Measurements from ENCODE around the gene IPP.

Gene IPP

GRCh38 chr1:45687014-45687753 lies 63.3 kb downstream of the IPP start:
- H2BK5ac ChIP-seq (ENCODE audit: low read depth, low read length, poor library complexity), result peak overlapping the region; percentile 94
- H2AFZ ChIP-seq (ENCODE audit: insufficient read depth, low read length, poor library complexity), result peak overlapping the region; percentile 77
- H4K12ac ChIP-seq (ENCODE audit: low read depth, low read length), result peak overlapping the region; percentile 86
- peak overlapping the region; percentile 92 for H2BK120ac ChIP-seq (ENCODE audit: insufficient read depth, low read length, poor library complexity)
- peak; percentile 99 for DNase-seq
- peaks cover 18% of the 10 kb centered on the region for H3K79me2 ChIP-seq (ENCODE audit: control insufficient read depth, insufficient read depth, low read length, poor library complexity)
- H2AK5ac ChIP-seq (ENCODE audit: low read length), result peak overlapping the region; percentile 75
- H3K4ac ChIP-seq (ENCODE audit: low read depth, low read length), result peak overlapping the region; percentile 96
- peaks cover 2 to 10% of the 10 kb centered on the region in 2 experiments for H3K4me1 ChIP-seq (ENCODE audit: control insufficient read depth in 1 of 2, insufficient read depth in 2 of 2, low read length in 2 of 2)
- peak overlapping the region; percentile 93 for H3K18ac ChIP-seq (ENCODE audit: low read length)
- no CpG with 5 or more reads among the region's 44 CpGs for WGBS (ENCODE audit: extremely low coverage, insufficient coverage, insufficient read length)
- no peaks in the 10 kb centered on the region for H3K9me3 ChIP-seq (ENCODE audit: insufficient read depth, low read depth, low read length)
- H3K4me3 ChIP-seq (ENCODE audit: low read depth, low read length), result peak overlapping the region; percentile 83
- H3K79me1 ChIP-seq (ENCODE audit: low read length), result peaks cover 14% of the 10 kb centered on the region
- H2BK12ac ChIP-seq (ENCODE audit: low read length), result no peak overlapping the region
- peak overlapping the region; percentile 90 for H3K27ac ChIP-seq (ENCODE audit: low read depth, low read length)
- H3K4me2 ChIP-seq (ENCODE audit: low read length), result peak overlapping the region; percentile 84
- no peak overlapping the region for H3K23ac ChIP-seq (ENCODE audit: low read length)
- H3K27me3 ChIP-seq (ENCODE audit: insufficient read depth, low read length), result no peaks in the 10 kb centered on the region
- H3K9ac ChIP-seq (ENCODE audit: low read length), result peak overlapping the region; percentile 80
- peak overlapping the region; percentile 94 for H3K14ac ChIP-seq (ENCODE audit: low read length)
- peaks cover 6 to 10% of the 10 kb centered on the region in 2 experiments for H3K36me3 ChIP-seq (ENCODE audit: control insufficient read depth in 1 of 2, insufficient read depth in 2 of 2, low read length in 2 of 2)
- peak overlapping the region; percentile 96 for H4K91ac ChIP-seq (ENCODE audit: low read depth, low read length)
- H4K8ac ChIP-seq (ENCODE audit: low read depth, low read length), result peak overlapping the region; percentile 95

GRCh38 chr1:45686288-45687013 lies 64.0 kb downstream of the IPP start, which contains the start of gene GPBP1L1:
Gene GPBP1L1, minus strand, starts transcription at chr1:45686533. Its CDS starts 27,446 bp downstream, at chr1:45659087.
- Histone ChIP-seq H3K4me3 (ENCODE audit: low read depth, low read length) (peak within 1 kb of the TSS; percentile 99), H3K4me2 (ENCODE audit: low read length) (peak within 1 kb of the TSS; percentile 84), H2BK12ac (ENCODE audit: low read length) (no peak within 1 kb of the TSS), H2BK120ac (ENCODE audit: insufficient read depth, low read length, poor library complexity) (peak within 1 kb of the TSS; percentile 92), H3K79me2 (ENCODE audit: control insufficient read depth, insufficient read depth, low read length, poor library complexity) (peaks cover 18% of the 10 kb centered on the region), H4K91ac (ENCODE audit: low read depth, low read length) (peak within 1 kb of the TSS; percentile 96), H2AFZ (ENCODE audit: insufficient read depth, low read length, poor library complexity) (peak within 1 kb of the TSS; percentile 87), H3K36me3 (ENCODE audit: control insufficient read depth in 1 of 2, insufficient read depth in 2 of 2, low read length in 2 of 2) (peaks cover 4 to 8% of the 10 kb centered on the region in 2 experiments), H3K9ac (ENCODE audit: low read length) (peak within 1 kb of the TSS; percentile 95), H3K18ac (ENCODE audit: low read length) (peak within 1 kb of the TSS; percentile 98), H3K27ac (ENCODE audit: low read depth, low read length) (peak within 1 kb of the TSS; percentile 90), H2BK5ac (ENCODE audit: low read depth, low read length, poor library complexity) (peak within 1 kb of the TSS; percentile 94), H3K14ac (ENCODE audit: low read length) (peak within 1 kb of the TSS; percentile 98), H3K4me1 (ENCODE audit: control insufficient read depth in 1 of 2, insufficient read depth in 2 of 2, low read length in 2 of 2) (peaks cover 2 to 10% of the 10 kb centered on the region in 2 experiments), H2AK5ac (ENCODE audit: low read length) (peak within 1 kb of the TSS; percentile 98), H3K27me3 (ENCODE audit: insufficient read depth, low read length) (no peaks in the 10 kb centered on the region), H3K4ac (ENCODE audit: low read depth, low read length) (peak within 1 kb of the TSS; percentile 96), H3K23ac (ENCODE audit: low read length) (peak within 1 kb of the TSS; percentile 55), H4K8ac (ENCODE audit: low read depth, low read length) (peak within 1 kb of the TSS; percentile 95), H4K12ac (ENCODE audit: low read depth, low read length) (peak within 1 kb of the TSS; percentile 89), H3K9me3 (ENCODE audit: insufficient read depth, low read depth, low read length) (no peaks in the 10 kb centered on the region), H3K79me1 (ENCODE audit: low read length) (peaks cover 14% of the 10 kb centered on the region)
- DNase-seq, result peak; percentile 93 to 96
- no CpG with 5 or more reads among the region's 52 CpGs for WGBS (ENCODE audit: extremely low coverage, insufficient coverage, insufficient read length)

DNA sequence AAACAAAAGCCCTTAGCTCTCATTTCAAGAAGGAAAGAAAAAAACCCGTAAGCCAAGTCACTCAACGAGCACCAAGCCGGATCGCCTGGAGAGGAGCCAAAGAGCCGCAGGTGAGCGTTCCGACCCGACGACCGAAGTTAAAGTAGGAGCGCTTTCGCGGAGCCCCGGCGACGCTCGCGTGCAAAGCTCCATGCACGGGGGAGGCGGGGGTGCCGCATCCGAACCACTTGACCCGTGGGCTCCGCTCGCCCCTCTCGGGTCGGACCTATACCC lies 64.5 kb downstream of the IPP start:
- Histone ChIP-seq H3K4me3 (ENCODE audit: low read depth, low read length) (peak overlapping the region; percentile 99), H3K27me3 (ENCODE audit: insufficient read depth, low read length) (no peaks in the 10 kb centered on the region), H2AFZ (ENCODE audit: insufficient read depth, low read length, poor library complexity) (peak overlapping the region; percentile 87), H4K91ac (ENCODE audit: low read depth, low read length) (peak overlapping the region; percentile 96), H3K79me1 (ENCODE audit: low read length) (peaks cover 14% of the 10 kb centered on the region), H3K4me2 (ENCODE audit: low read length) (peak overlapping the region; percentile 60), H3K79me2 (ENCODE audit: control insufficient read depth, insufficient read depth, low read length, poor library complexity) (peaks cover 18% of the 10 kb centered on the region), H3K36me3 (ENCODE audit: control insufficient read depth in 1 of 2, insufficient read depth in 2 of 2, low read length in 2 of 2) (peaks cover 0 to 3% of the 10 kb centered on the region in 2 experiments), H3K27ac (ENCODE audit: low read depth, low read length) (peak overlapping the region; percentile 67), H3K9ac (ENCODE audit: low read length) (peak overlapping the region; percentile 95), H2BK5ac (ENCODE audit: low read depth, low read length, poor library complexity) (peak overlapping the region; percentile 75), H3K18ac (ENCODE audit: low read length) (peak overlapping the region; percentile 98), H3K4ac (ENCODE audit: low read depth, low read length) (peak overlapping the region; percentile 95), H4K12ac (ENCODE audit: low read depth, low read length) (peak overlapping the region; percentile 89), H3K14ac (ENCODE audit: low read length) (peak overlapping the region; percentile 98), H3K23ac (ENCODE audit: low read length) (no peak overlapping the region), H3K4me1 (ENCODE audit: control insufficient read depth in 1 of 2, insufficient read depth in 2 of 2, low read length in 2 of 2) (peaks cover 2 to 10% of the 10 kb centered on the region in 2 experiments), H3K9me3 (ENCODE audit: insufficient read depth, low read depth, low read length) (no peaks in the 10 kb centered on the region), H4K8ac (ENCODE audit: low read depth, low read length) (peak overlapping the region; percentile 93), H2BK12ac (ENCODE audit: low read length) (no peak overlapping the region), H2AK5ac (ENCODE audit: low read length) (peak overlapping the region; percentile 98), H2BK120ac (ENCODE audit: insufficient read depth, low read length, poor library complexity) (peak overlapping the region; percentile 89)
- WGBS (ENCODE audit: extremely low coverage, insufficient coverage, insufficient read length), result no CpG with 5 or more reads among the region's 27 CpGs
- DNase-seq, result peak; percentile 55 to 73

DNA sequence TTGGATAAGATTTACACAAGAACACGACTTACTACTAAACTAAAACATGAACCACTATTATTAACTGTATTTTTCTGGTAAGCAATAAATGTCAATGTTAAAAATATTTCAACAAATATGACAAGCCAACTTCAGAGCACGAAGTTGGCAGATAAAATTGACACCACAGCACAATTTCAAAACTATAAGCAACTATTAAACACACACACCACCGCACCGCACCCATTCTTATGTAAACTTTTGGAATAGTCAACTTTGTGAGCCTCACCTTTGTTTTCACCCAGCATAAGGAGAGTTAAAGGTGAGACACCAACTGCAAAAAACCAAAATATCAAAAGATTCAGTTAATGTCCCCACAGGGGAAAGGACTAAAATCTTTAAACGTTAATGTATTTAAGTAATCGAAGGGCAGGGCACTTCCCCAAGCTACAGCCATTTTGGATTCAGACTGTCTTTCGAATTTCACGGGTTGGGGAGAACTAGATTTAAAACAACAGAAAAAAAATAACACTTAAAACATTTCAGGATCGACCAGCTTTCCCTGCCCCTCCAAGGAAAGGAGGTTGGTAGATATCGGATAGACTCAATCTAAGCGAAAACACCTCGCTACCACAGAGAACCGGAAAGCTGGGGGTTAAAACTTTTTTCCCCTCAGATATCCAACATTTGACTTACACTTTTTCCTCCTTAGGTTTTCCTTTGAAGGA lies 65.0 kb downstream of the IPP start:
- Histone ChIP-seq H2AFZ (ENCODE audit: insufficient read depth, low read length, poor library complexity) (no peak overlapping the region), H2BK12ac (ENCODE audit: low read length) (no peak overlapping the region), H3K4me3 (ENCODE audit: low read depth, low read length) (peak overlapping the region; percentile 99), H4K12ac (ENCODE audit: low read depth, low read length) (no peak overlapping the region), H2BK120ac (ENCODE audit: insufficient read depth, low read length, poor library complexity) (peak overlapping the region; percentile 89), H3K14ac (ENCODE audit: low read length) (no peak overlapping the region), H3K4ac (ENCODE audit: low read depth, low read length) (peak overlapping the region; percentile 95), H3K27me3 (ENCODE audit: insufficient read depth, low read length) (no peaks in the 10 kb centered on the region), H3K4me1 (ENCODE audit: control insufficient read depth in 1 of 2, insufficient read depth in 2 of 2, low read length in 2 of 2) (peaks cover 2 to 10% of the 10 kb centered on the region in 2 experiments), H3K27ac (ENCODE audit: low read depth, low read length) (peak overlapping the region; percentile 67), H3K18ac (ENCODE audit: low read length) (no peak overlapping the region), H3K9ac (ENCODE audit: low read length) (peak overlapping the region; percentile 95), H3K36me3 (ENCODE audit: control insufficient read depth in 1 of 2, insufficient read depth in 2 of 2, low read length in 2 of 2) (peaks cover 0 to 3% of the 10 kb centered on the region in 2 experiments), H3K4me2 (ENCODE audit: low read length) (peak overlapping the region; percentile 60), H2AK5ac (ENCODE audit: low read length) (no peak overlapping the region), H4K8ac (ENCODE audit: low read depth, low read length) (no peak overlapping the region), H3K9me3 (ENCODE audit: insufficient read depth, low read depth, low read length) (no peaks in the 10 kb centered on the region), H4K91ac (ENCODE audit: low read depth, low read length) (no peak overlapping the region), H2BK5ac (ENCODE audit: low read depth, low read length, poor library complexity) (no peak overlapping the region), H3K23ac (ENCODE audit: low read length) (no peak overlapping the region), H3K79me2 (ENCODE audit: control insufficient read depth, insufficient read depth, low read length, poor library complexity) (peaks cover 18% of the 10 kb centered on the region), H3K79me1 (ENCODE audit: low read length) (peaks cover 14% of the 10 kb centered on the region)
- no CpG with 5 or more reads among the region's 13 CpGs for WGBS (ENCODE audit: extremely low coverage, insufficient coverage, insufficient read length)
- DNase-seq, result peak in 1 of 2 donors; percentile 29
